Mucosa of gallbladder (tissue), 1 donor: ENCODE data around the gene RAD51B. TPM values are rescaled to one million over a fixed set of nuclear protein-coding genes. Genes with fewer than 3 reads are reported as not detected.

Source experiments
- DNase-seq: peaks from one replicate; pipeline ENCODE4 v3.0.0-alpha.2; 2020; ENCODE audit warnings: low spot score
- total RNA-seq: library from RNA; stranded (reverse); gene quantifications from one replicate; pipeline ENCODE4 v1.2.1, GENCODE V29; 2021
- donor health status: DM: no; HTN: no; CAD: no.

RAD51B gene
- total RNA-seq, 1 donor from 2014 or later = 18.5 TPM

GRCh38 chr14:68522510-68523325, 703.1 kb downstream of the RAD51B start:
- DNase-seq = peak; percentile 9

GRCh38 chr14:68523326-68523610, 703.7 kb downstream of the RAD51B start:
- no peak for DNase-seq

- DNase-seq = peak; percentile 10
Observed at GRCh38 chr14:68523989-68524725, 704.6 kb downstream of the RAD51B start.

- no peak for DNase-seq
Observed at GRCh38 chr14:68525516-68525915, 705.9 kb downstream of the RAD51B start.

GRCh38 chr14:68526512-68527091, 707.0 kb downstream of the RAD51B start:
- DNase-seq = peak; percentile 27

GRCh38 chr14:68527329-68527851, 707.8 kb downstream of the RAD51B start:
- DNase-seq = peak; percentile 83

- DNase-seq = no peak
Observed at GRCh38 chr14:68528040-68528687, 708.6 kb downstream of the RAD51B start.

- no peak for DNase-seq
Observed at GRCh38 chr14:68530443-68530842, 710.9 kb downstream of the RAD51B start.

- no peak for DNase-seq
Observed at GRCh38 chr14:68532496-68532895, 712.9 kb downstream of the RAD51B start.

- DNase-seq = no peak
Observed at GRCh38 chr14:68534276-68534675, 714.7 kb downstream of the RAD51B start.

GRCh38 chr14:68535404-68536017, 715.9 kb downstream of the RAD51B start:
- DNase-seq = no peak

GRCh38 chr14:68536018-68536410, 716.4 kb downstream of the RAD51B start:
- DNase-seq = no peak

- DNase-seq = no peak
Observed at GRCh38 chr14:68538639-68539038, 719.1 kb downstream of the RAD51B start.

GRCh38 chr14:68539241-68539737, 719.7 kb downstream of the RAD51B start:
- DNase-seq = no peak

- no peak for DNase-seq
Observed at GRCh38 chr14:68539789-68540188, 720.2 kb downstream of the RAD51B start.

- no peak for DNase-seq
Observed at GRCh38 chr14:68541178-68541896, 721.8 kb downstream of the RAD51B start.

GRCh38 chr14:68542346-68542745, 722.8 kb downstream of the RAD51B start:
- DNase-seq = no peak

GRCh38 chr14:68543516-68543915, 723.9 kb downstream of the RAD51B start:
- DNase-seq = no peak

- peak; percentile 68 for DNase-seq
Observed at GRCh38 chr14:68544081-68544892, 724.7 kb downstream of the RAD51B start.

- DNase-seq = no peak
Observed at GRCh38 chr14:68546839-68547238, 727.3 kb downstream of the RAD51B start.
